Lower lobe of right lung (tissue), 2 donors: ENCODE results near the gene TUNAR. TPM values are rescaled to one million over a fixed set of nuclear protein-coding genes. Genes with fewer than 3 reads are reported as not detected.

ENCODE experiments used
- ATAC-seq, 2 donors: fragments of 200-7000 bp; cut with Tn5 transposase; one replicate each; pipeline ENCODE4 v1.9.1; 2020 to 2022; ENCODE audit warnings: mild to moderate bottlenecking in 2 of 2, moderate library complexity in 2 of 2
- DNase-seq: peaks from one replicate; pipeline ENCODE4 v3.0.0-alpha.2; 2020
- H3K27ac ChIP-seq: fragments of 200-600 bp; one replicate; pipeline ENCODE4 v1.8.0; 2022
- H3K27me3 ChIP-seq: fragments of 200-600 bp; one replicate; pipeline ENCODE4 v1.8.0; 2022; ENCODE audit warnings: low read depth
- H3K36me3 ChIP-seq: fragments of 200-600 bp; one replicate; pipeline ENCODE4 v1.8.0; 2022; ENCODE audit warnings: mild to moderate bottlenecking
- H3K4me1 ChIP-seq: fragments of 200-600 bp; one replicate; pipeline ENCODE4 v1.8.0; 2022
- H3K4me3 ChIP-seq: fragments of 200-600 bp; one replicate; pipeline ENCODE4 v1.8.0; 2022; ENCODE audit warnings: mild to moderate bottlenecking
- H3K9me3 ChIP-seq: fragments of 200-600 bp; one replicate; pipeline ENCODE4 v1.8.0; 2022
- intact Hi-C: fragments of 100-400 bp; cut with DNase I; formaldehyde crosslinking; loops from one replicate; pipeline ENCODE4 v1.11.0; 2022
- total RNA-seq: library from RNA; stranded (reverse); fragmentation: NEBNext Ultra II Directional; extraction: Animal tissue kit (Norgen Biotek cat#: 25700); gene quantifications from one replicate; pipeline ENCODE4 v1.2.1, GENCODE V29; 2021
- TF ChIP-seq, protein P1 (sequence below): fragments of 200-600 bp; IDR thresholded peaks from one replicate; pipeline ENCODE4 v1.8.0; 2022; ENCODE audit warnings: antibody characterized with exemption, mild to moderate bottlenecking
- donor health status: DM: no; HTN: yes; CAD: no; lungs with severe emphysema.

The TUNAR gene
- total RNA-seq, 1 donor from 2014 or later: not detected

DNA sequence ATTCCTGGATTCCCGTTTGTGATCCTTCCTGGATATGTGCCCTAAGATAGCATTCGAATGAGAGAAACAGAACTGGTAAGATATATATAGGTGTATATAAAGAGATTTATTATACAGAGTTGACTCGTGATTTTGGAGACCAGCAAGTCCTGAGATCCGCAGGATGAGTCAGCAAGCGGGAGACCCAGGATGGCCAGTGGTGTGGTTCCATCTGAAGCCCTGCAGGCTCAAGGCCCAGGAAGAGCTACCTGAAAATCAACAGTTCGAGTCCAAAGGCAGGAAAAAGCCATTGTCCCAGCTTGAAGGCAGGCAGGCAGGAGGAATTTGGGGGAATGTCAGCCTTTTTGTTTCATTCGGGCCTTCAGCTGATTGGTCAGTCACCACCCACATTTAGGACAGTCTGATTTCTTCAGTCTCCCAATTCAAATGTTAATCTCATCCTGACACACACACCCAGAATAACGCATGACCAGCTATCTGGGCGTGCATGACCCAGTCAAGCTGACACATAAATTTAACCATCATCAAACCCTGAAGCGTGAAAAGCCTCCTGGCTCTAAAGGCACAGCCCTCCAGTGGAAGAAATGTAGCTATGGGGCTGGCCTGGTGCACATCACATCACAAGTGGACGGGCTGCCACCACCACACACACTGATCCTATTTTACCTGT lies 44.3 kb downstream of the TUNAR start:
- intact Hi-C loops: no loop called here
- H3K9me3 ChIP-seq: no peaks in the 10 kb centered on the region
- no peaks in the 10 kb centered on the region for H3K4me1 ChIP-seq
- ATAC-seq: no peak
- H3K4me3 ChIP-seq: no peak overlapping the region
- no peak for DNase-seq
- TF ChIP-seq, protein P1, sequence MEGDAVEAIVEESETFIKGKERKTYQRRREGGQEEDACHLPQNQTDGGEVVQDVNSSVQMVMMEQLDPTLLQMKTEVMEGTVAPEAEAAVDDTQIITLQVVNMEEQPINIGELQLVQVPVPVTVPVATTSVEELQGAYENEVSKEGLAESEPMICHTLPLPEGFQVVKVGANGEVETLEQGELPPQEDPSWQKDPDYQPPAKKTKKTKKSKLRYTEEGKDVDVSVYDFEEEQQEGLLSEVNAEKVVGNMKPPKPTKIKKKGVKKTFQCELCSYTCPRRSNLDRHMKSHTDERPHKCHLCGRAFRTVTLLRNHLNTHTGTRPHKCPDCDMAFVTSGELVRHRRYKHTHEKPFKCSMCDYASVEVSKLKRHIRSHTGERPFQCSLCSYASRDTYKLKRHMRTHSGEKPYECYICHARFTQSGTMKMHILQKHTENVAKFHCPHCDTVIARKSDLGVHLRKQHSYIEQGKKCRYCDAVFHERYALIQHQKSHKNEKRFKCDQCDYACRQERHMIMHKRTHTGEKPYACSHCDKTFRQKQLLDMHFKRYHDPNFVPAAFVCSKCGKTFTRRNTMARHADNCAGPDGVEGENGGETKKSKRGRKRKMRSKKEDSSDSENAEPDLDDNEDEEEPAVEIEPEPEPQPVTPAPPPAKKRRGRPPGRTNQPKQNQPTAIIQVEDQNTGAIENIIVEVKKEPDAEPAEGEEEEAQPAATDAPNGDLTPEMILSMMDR: no peak
- no peak overlapping the region for H3K27ac ChIP-seq
- no peaks in the 10 kb centered on the region for H3K36me3 ChIP-seq
- no peaks in the 10 kb centered on the region for H3K27me3 ChIP-seq

DNA sequence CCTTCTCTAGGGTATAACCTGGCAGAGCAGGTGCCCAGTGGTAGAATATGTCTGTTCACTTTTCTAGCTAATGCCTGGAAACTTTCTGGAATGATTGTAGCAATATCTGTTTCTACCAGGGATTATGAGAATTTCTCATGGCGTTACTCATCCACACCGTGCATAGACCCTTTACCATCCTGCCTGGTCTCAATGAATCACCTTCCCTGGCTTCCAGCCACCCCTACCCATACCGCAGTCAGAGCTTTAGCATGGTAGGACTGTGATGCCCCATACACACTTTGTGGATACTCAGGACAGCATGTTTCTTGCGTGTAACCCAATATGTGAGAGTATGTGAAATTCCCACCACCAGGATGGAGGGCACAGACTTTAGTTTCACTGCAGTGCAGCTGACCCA lies 45.4 kb downstream of the TUNAR start:
- no peak for DNase-seq
- TF ChIP-seq, protein P1: no peak
- no peak overlapping the region for H3K27ac ChIP-seq
- H3K9me3 ChIP-seq: no peaks in the 10 kb centered on the region
- no peaks in the 10 kb centered on the region for H3K27me3 ChIP-seq
- ATAC-seq: no peak
- H3K4me3 ChIP-seq: no peak overlapping the region
- intact Hi-C loops: no loop called here
- H3K36me3 ChIP-seq: no peaks in the 10 kb centered on the region
- no peaks in the 10 kb centered on the region for H3K4me1 ChIP-seq

DNA sequence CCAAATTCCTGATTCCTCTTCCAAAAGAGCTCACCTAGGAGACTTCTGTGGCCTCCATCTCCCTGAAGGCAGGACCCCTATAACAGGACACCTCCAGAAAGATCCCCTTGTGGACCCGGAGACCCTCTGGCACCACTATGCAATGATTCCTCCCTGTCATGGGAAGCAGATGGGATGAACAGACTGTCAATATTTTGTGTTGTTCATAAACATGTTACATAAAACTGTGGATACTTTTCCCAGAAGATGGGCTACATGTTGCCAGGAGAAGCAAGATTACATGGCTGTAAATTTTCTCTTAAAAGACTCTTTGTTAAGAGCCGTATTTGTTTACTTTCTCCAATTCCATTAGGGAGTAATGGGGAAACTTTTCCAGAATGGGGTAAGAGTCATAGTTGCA lies 52.1 kb downstream of the TUNAR start:
- intact Hi-C loops: no loop called here
- peaks cover 14% of the 10 kb centered on the region for H3K27me3 ChIP-seq

DNA sequence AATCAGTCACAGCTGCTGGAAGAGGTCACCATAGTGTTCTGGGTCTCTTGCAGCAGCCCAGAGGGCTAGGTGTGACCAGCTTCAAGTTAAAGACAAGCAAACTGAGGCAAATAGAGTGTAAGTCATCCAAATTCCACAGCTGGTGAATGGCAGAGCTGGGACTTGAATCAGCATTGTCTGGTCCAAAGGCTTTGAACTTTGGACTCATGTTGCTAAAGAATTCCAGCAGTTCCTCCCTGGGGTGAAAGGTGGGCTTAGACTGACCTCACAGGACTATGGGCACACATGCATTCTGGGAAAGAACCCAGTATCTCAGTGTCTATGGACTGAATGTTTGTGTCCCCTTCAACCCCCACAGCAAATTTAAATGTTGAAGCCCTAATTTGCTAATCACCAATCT lies 54.8 kb downstream of the TUNAR start:
- Histone ChIP-seq H3K9me3 (no peaks in the 10 kb centered on the region), H3K4me1 (no peaks in the 10 kb centered on the region), H3K4me3 (no peak overlapping the region), H3K36me3 (no peaks in the 10 kb centered on the region), H3K27me3 (peaks cover 14% of the 10 kb centered on the region), H3K27ac (no peak overlapping the region)
- intact Hi-C loops: no loop called here
- DNase-seq (no peak), ATAC-seq (no peak)
- TF ChIP-seq, protein P1: no peak

More for the DNA sequence above, 52.1 kb downstream of the TUNAR start:
- DNase-seq (no peak), ATAC-seq (no peak)
- Histone ChIP-seq H3K4me1 (no peaks in the 10 kb centered on the region), H3K4me3 (no peak overlapping the region), H3K27ac (no peak overlapping the region), H3K36me3 (no peaks in the 10 kb centered on the region), H3K9me3 (no peaks in the 10 kb centered on the region)
- TF ChIP-seq, protein P1: no peak

DNA sequence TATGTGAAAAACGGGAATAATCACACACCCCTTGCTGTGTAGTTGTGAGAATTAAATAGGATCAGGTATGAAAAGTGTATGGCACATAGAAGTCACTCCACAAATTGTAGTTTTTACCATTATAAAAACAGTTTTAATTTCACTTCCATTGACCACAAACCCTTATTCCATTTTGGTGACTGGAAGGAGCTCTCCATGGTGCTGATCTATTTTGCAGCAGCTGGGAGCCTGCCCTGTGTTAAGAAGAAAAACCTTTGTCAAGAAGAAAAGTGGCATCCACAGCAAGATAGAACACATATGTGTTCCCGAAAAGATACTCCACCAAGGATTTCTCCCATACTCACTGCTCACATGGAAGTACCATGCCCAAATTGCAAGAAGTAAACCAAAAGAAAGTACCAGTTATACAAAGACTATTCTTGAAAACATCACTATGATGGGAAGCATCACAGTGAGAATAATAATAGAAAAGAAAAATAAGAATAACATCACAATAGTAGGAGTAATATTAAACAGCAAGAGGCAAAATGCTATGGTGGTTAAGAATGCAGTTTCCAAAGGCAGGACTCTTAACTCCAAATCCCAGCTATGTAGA lies 58.7 kb downstream of the TUNAR start:
- Histone ChIP-seq H3K4me3 (no peak overlapping the region), H3K36me3 (no peaks in the 10 kb centered on the region), H3K9me3 (no peaks in the 10 kb centered on the region), H3K27me3 (peaks cover 22% of the 10 kb centered on the region), H3K4me1 (no peaks in the 10 kb centered on the region), H3K27ac (no peak overlapping the region)
- DNase-seq (no peak), ATAC-seq (no peak)
- TF ChIP-seq, protein P1: no peak
- intact Hi-C loops: no loop called here
